Parathyroid adenoma (tissue), 2 donors: ENCODE results near the gene GRAP2.

Experiments used
- H2AFZ ChIP-seq: fragments of 300-600 bp; sonication (generic); one replicate; pipeline ENCODE4 v1.7.0; 2017; ENCODE audit warnings: antibody characterized with exemption, mild to moderate bottlenecking
- H3K27ac ChIP-seq: fragments of 300-600 bp; sonication (generic); one replicate; pipeline ENCODE4 v1.7.0; 2017
- H3K27me3 ChIP-seq: fragments of 300-600 bp; sonication (generic); one replicate; pipeline ENCODE4 v1.7.0; 2017; ENCODE audit warnings: low read length; ENCODE audit not compliant: control insufficient read depth, insufficient read depth
- H3K36me3 ChIP-seq: fragments of 300-600 bp; sonication (generic); one replicate; pipeline ENCODE4 v1.7.0; 2017; ENCODE audit warnings: low read length; ENCODE audit not compliant: control insufficient read depth, insufficient read depth
- H3K4me1 ChIP-seq: fragments of 300-600 bp; sonication (generic); one replicate; pipeline ENCODE4 v1.7.0; 2017; ENCODE audit warnings: control low read depth
- H3K4me2 ChIP-seq: fragments of 300-600 bp; sonication (generic); one replicate; pipeline ENCODE4 v1.7.0; 2017; ENCODE audit warnings: low read length
- H3K4me3 ChIP-seq: fragments of 300-600 bp; sonication (generic); one replicate; pipeline ENCODE4 v1.7.0; 2017; ENCODE audit warnings: low read depth, low read length
- H3K79me2 ChIP-seq: fragments of 300-600 bp; sonication (generic); one replicate; pipeline ENCODE4 v1.7.0; 2017; ENCODE audit warnings: control low read depth
- H3K9ac ChIP-seq: fragments of 300-600 bp; sonication (generic); one replicate; pipeline ENCODE4 v1.7.0; 2017; ENCODE audit warnings: mild to moderate bottlenecking
- H3K9me3 ChIP-seq: fragments of 300-600 bp; sonication (generic); one replicate; pipeline ENCODE4 v1.7.0; 2017; ENCODE audit warnings: low read length; ENCODE audit not compliant: control insufficient read depth
- CTCF ChIP-seq: fragments of 300-600 bp; sonication (generic); IDR thresholded peaks from one replicate; pipeline ENCODE4 v1.7.0; 2017; ENCODE audit warnings: antibody characterized with exemption, mild to moderate bottlenecking
- donor health status: primary hyperparathyroidism.

GRAP2 gene

GRCh38 chr22:39923696-39924095, 22.8 kb downstream of the GRAP2 start:
- Histone ChIP-seq H3K4me3 (no peak overlapping the region), H3K79me2 (no peaks in the 10 kb centered on the region), H3K9ac (no peak overlapping the region), H3K27me3 (no peaks in the 10 kb centered on the region), H3K4me2 (no peak overlapping the region), H3K4me1 (no peaks in the 10 kb centered on the region), H3K9me3 (no peaks in the 10 kb centered on the region), H3K27ac (no peak overlapping the region), H2AFZ (no peak overlapping the region), H3K36me3 (no peaks in the 10 kb centered on the region)
- TF ChIP-seq CTCF = no peak

- Histone ChIP-seq H3K36me3 (no peaks in the 10 kb centered on the region), H3K27ac (no peak overlapping the region), H3K9ac (no peak overlapping the region), H3K4me1 (no peaks in the 10 kb centered on the region), H2AFZ (no peak overlapping the region), H3K79me2 (no peaks in the 10 kb centered on the region), H3K4me2 (no peak overlapping the region), H3K4me3 (no peak overlapping the region), H3K27me3 (no peaks in the 10 kb centered on the region), H3K9me3 (no peaks in the 10 kb centered on the region)
- no peak for TF ChIP-seq CTCF
These were observed 23.4 kb downstream of the GRAP2 start for GRCh38 chr22:39924286-39924685.

- H2AFZ ChIP-seq = no peak overlapping the region
- H3K9ac ChIP-seq = no peak overlapping the region
- no peak overlapping the region for H3K4me2 ChIP-seq
- no peaks in the 10 kb centered on the region for H3K36me3 ChIP-seq
- no peaks in the 10 kb centered on the region for H3K4me1 ChIP-seq
- TF ChIP-seq CTCF = no peak
- H3K27ac ChIP-seq = no peak overlapping the region
- no peaks in the 10 kb centered on the region for H3K27me3 ChIP-seq
- no peaks in the 10 kb centered on the region for H3K79me2 ChIP-seq
- no peaks in the 10 kb centered on the region for H3K9me3 ChIP-seq
- no peak overlapping the region for H3K4me3 ChIP-seq
These were observed 24.4 kb downstream of the GRAP2 start for GRCh38 chr22:39925273-39925672.

GRCh38 chr22:39925909-39926679, 25.2 kb downstream of the GRAP2 start:
- H3K9ac ChIP-seq = no peak overlapping the region
- H2AFZ ChIP-seq = no peak overlapping the region
- H3K36me3 ChIP-seq = no peaks in the 10 kb centered on the region
- no peak overlapping the region for H3K27ac ChIP-seq
- no peaks in the 10 kb centered on the region for H3K4me1 ChIP-seq
- no peak overlapping the region for H3K4me2 ChIP-seq
- H3K4me3 ChIP-seq = no peak overlapping the region
- H3K79me2 ChIP-seq = no peaks in the 10 kb centered on the region
- no peaks in the 10 kb centered on the region for H3K9me3 ChIP-seq
- H3K27me3 ChIP-seq = no peaks in the 10 kb centered on the region
- no peak for TF ChIP-seq CTCF

GRCh38 chr22:39926753-39927152, 25.9 kb downstream of the GRAP2 start:
- H3K9ac ChIP-seq = no peak overlapping the region
- H3K4me1 ChIP-seq = no peaks in the 10 kb centered on the region
- no peak overlapping the region for H3K4me3 ChIP-seq
- H3K36me3 ChIP-seq = no peaks in the 10 kb centered on the region
- TF ChIP-seq CTCF = no peak
- H3K79me2 ChIP-seq = no peaks in the 10 kb centered on the region
- no peaks in the 10 kb centered on the region for H3K27me3 ChIP-seq
- no peak overlapping the region for H2AFZ ChIP-seq
- H3K4me2 ChIP-seq = no peak overlapping the region
- no peaks in the 10 kb centered on the region for H3K9me3 ChIP-seq
- no peak overlapping the region for H3K27ac ChIP-seq
